Stimulated activated naive CD4-positive, alpha-beta T cell (primary cell): ENCODE results near the gene SLC38A6.
"Not testable (repeated sequence)": the region's sequence is repeated elsewhere in the genome, so short reads cannot be mapped to it uniquely, and the experiment has no call there.

Source experiments
- DNase-seq, 6 experiments: peaks; one replicate each; lab custom pipeline; 2025; lab: John Stamatoyannopoulos, UW

SLC38A6 gene

GRCh38 chr14:61051051-61051450 lies 70.0 kb downstream of the SLC38A6 start:
- no peak for DNase-seq

GRCh38 chr14:61051621-61052020 lies 70.6 kb downstream of the SLC38A6 start:
- DNase-seq, result no peak

- no peak for DNase-seq
These were observed 82.4 kb downstream of the SLC38A6 start for GRCh38 chr14:61063461-61063860.

GRCh38 chr14:61064210-61064609 lies 83.2 kb downstream of the SLC38A6 start:
- no peak for DNase-seq

GRCh38 chr14:61064856-61065255 lies 83.8 kb downstream of the SLC38A6 start:
- DNase-seq, result no peak

GRCh38 chr14:61065656-61066055 lies 84.6 kb downstream of the SLC38A6 start:
- DNase-seq, result no peak

GRCh38 chr14:61072442-61072841 lies 91.4 kb downstream of the SLC38A6 start:
- DNase-seq, result not testable (repeated sequence)

- DNase-seq, result no peak
These were observed 93.8 kb downstream of the SLC38A6 start for GRCh38 chr14:61074852-61075251.

- no peak for DNase-seq
These were observed 95.5 kb downstream of the SLC38A6 start for GRCh38 chr14:61076556-61076955.

GRCh38 chr14:61077437-61077836 lies 96.4 kb downstream of the SLC38A6 start:
- no peak for DNase-seq

GRCh38 chr14:61077951-61078720 lies 97.1 kb downstream of the SLC38A6 start:
- no peak for DNase-seq

- no peak for DNase-seq
These were observed 99.6 kb downstream of the SLC38A6 start for GRCh38 chr14:61080591-61081010.

- no peak for DNase-seq
These were observed 107.0 kb downstream of the SLC38A6 start for GRCh38 chr14:61088081-61088480.

GRCh38 chr14:61089126-61089750 lies 108.2 kb downstream of the SLC38A6 start:
- DNase-seq, result no peak

GRCh38 chr14:61090432-61091216 lies 109.6 kb downstream of the SLC38A6 start:
- no peak for DNase-seq

- no peak for DNase-seq
These were observed 110.7 kb downstream of the SLC38A6 start for GRCh38 chr14:61091657-61092273.

- DNase-seq, result not testable (repeated sequence)
These were observed 117.1 kb downstream of the SLC38A6 start for GRCh38 chr14:61098096-61098495.

- no peak for DNase-seq
These were observed 117.7 kb downstream of the SLC38A6 start for GRCh38 chr14:61098721-61099120.

- no peak for DNase-seq
These were observed 118.3 kb downstream of the SLC38A6 start for GRCh38 chr14:61099216-61099835.

GRCh38 chr14:61101803-61102548 lies 120.9 kb downstream of the SLC38A6 start:
- DNase-seq, result no peak
